Spinal cord (tissue), 10 donors: ENCODE results near the gene CAPG. TPM values are rescaled to one million over a fixed set of nuclear protein-coding genes. Genes with fewer than 3 reads are reported as not detected.
"Not testable (repeated sequence)": the region's sequence is repeated elsewhere in the genome, so short reads cannot be mapped to it uniquely, and the experiment has no call there.

Experiments used
- DNase-seq, 6 donors: peaks; one replicate each; pipeline versions ENCODE4 v3.0.0 to v3.0.0-alpha.2; 2013 to 2015; ENCODE audit warnings: low spot score in 6 of 6, low read depth in 4 of 6
- H3K27ac ChIP-seq: one replicate; pipeline ENCODE4 v1.5.1; 2013; ENCODE audit warnings: low read depth, low read length, control low read depth
- H3K27me3 ChIP-seq: one replicate; pipeline ENCODE4 v1.6.1; 2013; ENCODE audit warnings: low read length; ENCODE audit not compliant: control insufficient read depth, insufficient read depth
- H3K36me3 ChIP-seq: one replicate; pipeline ENCODE4 v1.6.1; 2013; ENCODE audit warnings: low read length; ENCODE audit not compliant: control insufficient read depth, insufficient read depth
- H3K4me1 ChIP-seq: one replicate; pipeline ENCODE4 v1.6.1; 2013; ENCODE audit warnings: low read length; ENCODE audit not compliant: control insufficient read depth, insufficient read depth
- H3K4me3 ChIP-seq: one replicate; pipeline ENCODE4 v1.5.1; 2013; ENCODE audit warnings: low read depth, low read length, control low read depth
- H3K9me3 ChIP-seq: one replicate; pipeline ENCODE4 v1.6.1; 2013; ENCODE audit warnings: low read length; ENCODE audit not compliant: control insufficient read depth, insufficient read depth
- WGBS: methylation state at CpG from one replicate; pipeline ENCODE4 v1.1.5; 2013; ENCODE audit warnings: missing lambda C conversion rate; ENCODE audit not compliant: insufficient coverage; 5-methylcytosine and 5-hydroxymethylcytosine counted together
- polyA plus RNA-seq, 2 donors: library from polyadenylated mRNA; unstranded; fragments of 120-200 nt; gene quantifications; one replicate each; pipeline ENCODE4 v1.2.1, GENCODE V29; 2013; ENCODE audit not compliant: insufficient read length in 2 of 2
- total RNA-seq, 2 donors: library from RNA; depleted of rRNA in 1 of 2; stranded (reverse); fragments of 120-200 nt in 1 of 2; fragments of >200 nt in 1 of 2; gene quantifications; one replicate each; pipeline versions ENCODE4 v1.2.3 to v1.2.4, GENCODE V29; 2013 to 2014
- donor health status: healthy.

CAPG gene
- total and polyA plus RNA-seq, 4 donors: 20.2 to 41.3 (median 26.7) TPM

DNA sequence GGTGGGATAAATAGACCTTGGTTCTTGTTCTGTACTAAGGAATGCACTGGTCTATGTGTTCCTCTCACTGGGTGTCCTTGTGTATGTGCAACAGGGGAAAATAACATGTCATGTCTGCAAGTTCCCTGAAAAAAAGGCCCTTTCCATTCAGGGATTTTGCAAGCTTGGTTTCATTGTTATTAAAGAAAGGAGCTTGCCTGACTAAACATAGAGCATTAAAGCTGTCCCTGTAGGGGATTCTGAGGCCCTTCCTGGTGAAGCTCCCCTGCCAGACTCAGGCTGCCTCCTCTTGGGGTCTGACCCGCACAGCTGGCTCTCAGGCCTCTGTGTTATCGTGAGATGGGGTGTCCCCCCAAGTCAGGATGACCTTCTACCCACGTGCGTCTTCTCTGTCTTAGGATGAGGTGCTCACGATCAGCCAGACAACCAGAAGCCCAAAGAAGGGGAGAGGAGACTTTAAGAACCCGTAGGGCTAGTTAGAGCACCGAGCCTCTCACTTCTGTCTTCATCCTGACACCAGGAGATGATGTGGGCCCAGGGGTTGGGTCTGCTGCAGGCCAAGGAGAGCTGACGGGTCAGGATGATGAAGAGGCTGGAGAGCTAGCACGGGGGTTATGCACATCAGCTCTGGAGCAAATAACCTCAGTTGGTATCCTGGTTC lies 21.2 kb downstream of the CAPG start:
- 79% methylated on average over 9 of the region's 9 CpGs for WGBS
- no peak overlapping the region for H3K27ac ChIP-seq
- H3K36me3 ChIP-seq: peaks cover 47% of the 10 kb centered on the region
- H3K4me3 ChIP-seq: no peak overlapping the region
- H3K9me3 ChIP-seq: no peaks in the 10 kb centered on the region
- no peaks in the 10 kb centered on the region for H3K27me3 ChIP-seq
- peaks cover 3% of the 10 kb centered on the region for H3K4me1 ChIP-seq
- no peak for DNase-seq

DNA sequence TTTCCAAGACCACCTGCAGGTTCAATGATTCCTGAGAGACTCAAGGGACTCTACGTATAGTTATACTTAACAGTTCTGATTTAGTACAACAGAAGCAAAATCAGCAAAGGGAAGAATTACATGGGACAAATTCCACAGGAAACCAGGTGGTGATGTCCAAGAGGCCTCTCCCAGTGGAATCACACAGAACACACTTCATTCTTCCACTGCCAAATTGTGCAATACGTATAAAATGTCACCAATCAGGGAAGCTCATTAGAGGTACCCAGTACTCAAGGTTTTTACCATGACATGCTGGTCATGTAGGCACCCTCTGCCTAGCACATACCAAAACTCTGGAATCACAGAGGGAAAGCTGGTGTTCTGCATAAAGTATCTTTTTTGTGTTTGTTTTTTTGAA lies 22.4 kb downstream of the CAPG start:
- Histone ChIP-seq H3K4me1 (no peaks in the 10 kb centered on the region), H3K27ac (no peak overlapping the region), H3K4me3 (no peak overlapping the region), H3K36me3 (peaks cover 49% of the 10 kb centered on the region), H3K27me3 (no peaks in the 10 kb centered on the region), H3K9me3 (no peaks in the 10 kb centered on the region)
- no peak for DNase-seq
- 100% methylated on average over 1 of the region's 2 CpGs for WGBS

DNA sequence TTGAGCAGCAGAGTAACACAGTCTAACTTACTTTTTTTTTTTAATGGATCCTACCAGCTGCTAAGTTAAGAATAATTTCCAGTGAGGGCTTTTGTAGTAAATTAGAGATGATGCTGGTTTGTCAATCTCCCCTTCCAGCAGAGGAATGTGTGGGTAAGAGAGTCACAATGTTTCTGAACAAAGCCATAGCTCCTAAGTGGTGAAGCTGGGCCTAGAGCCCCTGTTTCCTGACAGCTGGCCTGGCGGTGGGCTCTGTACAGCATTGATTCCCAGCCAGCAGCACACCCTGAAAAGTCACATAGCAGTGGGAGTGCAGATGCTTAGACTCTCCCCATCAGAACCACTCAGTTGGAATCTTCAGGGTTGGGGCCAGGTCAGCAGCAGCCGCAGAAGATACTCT lies 24.4 kb downstream of the CAPG start:
- peaks cover 40% of the 10 kb centered on the region for H3K36me3 ChIP-seq
- H3K27me3 ChIP-seq: no peaks in the 10 kb centered on the region
- H3K9me3 ChIP-seq: no peaks in the 10 kb centered on the region
- no peak for DNase-seq
- no peaks in the 10 kb centered on the region for H3K4me1 ChIP-seq
- 65% methylated on average over 2 of the region's 2 CpGs for WGBS
- H3K27ac ChIP-seq: no peak overlapping the region
- H3K4me3 ChIP-seq: no peak overlapping the region

DNA sequence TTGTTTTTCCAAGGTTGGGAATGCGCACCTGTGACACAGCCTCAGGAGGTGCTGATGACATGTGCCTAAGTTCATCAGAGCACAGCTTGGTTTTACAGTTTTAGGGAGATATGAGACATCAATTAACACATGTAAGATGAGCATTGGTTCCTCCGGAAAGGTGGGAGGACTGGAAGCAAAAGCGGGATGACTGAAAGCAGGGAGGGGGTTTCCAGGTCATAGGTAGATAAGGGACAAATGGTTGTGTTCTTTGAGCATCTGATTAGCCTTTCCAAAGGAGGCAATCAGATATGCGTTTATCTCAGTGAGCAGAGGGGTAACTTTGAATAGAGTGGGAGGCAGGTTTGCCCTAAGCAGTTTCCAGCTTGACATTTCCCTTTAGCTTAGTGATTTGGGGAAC lies 26.3 kb downstream of the CAPG start:
- 90% methylated on average over 4 of the region's 4 CpGs for WGBS
- no peak for DNase-seq
- H3K36me3 ChIP-seq: peaks cover 32% of the 10 kb centered on the region

DNA sequence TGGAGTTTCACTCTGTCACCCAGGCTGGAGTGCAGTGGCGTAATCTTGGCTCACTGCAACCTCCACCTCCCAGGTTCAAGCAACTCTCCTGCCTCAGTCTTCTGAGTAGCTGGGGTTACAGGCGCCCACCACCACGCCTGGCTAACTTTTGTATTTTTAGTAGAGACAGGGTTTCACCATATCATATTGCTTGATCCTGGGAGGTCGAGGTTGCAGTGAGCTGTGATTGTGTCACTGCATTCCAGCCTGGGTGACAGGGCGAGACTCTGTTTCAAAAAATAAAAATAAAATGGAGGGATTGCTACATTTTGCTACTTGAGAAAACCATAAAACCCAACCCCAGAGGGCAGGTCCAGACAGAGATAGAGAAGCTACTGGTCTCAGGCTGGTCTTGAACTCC lies 27.0 kb downstream of the CAPG start:
- H3K27ac ChIP-seq, H3K4me1 ChIP-seq, H3K27me3 ChIP-seq, H3K4me3 ChIP-seq, DNase-seq, H3K9me3 ChIP-seq: not testable (repeated sequence)
- no CpG with 5 or more reads among the region's 5 CpGs for WGBS
- H3K36me3 ChIP-seq: peaks cover 32% of the 10 kb centered on the region

More for the DNA sequence above, 26.3 kb downstream of the CAPG start:
- Histone ChIP-seq H3K4me3 (no peak overlapping the region), H3K27ac (no peak overlapping the region), H3K9me3 (no peaks in the 10 kb centered on the region), H3K4me1 (no peaks in the 10 kb centered on the region), H3K27me3 (no peaks in the 10 kb centered on the region)

DNA sequence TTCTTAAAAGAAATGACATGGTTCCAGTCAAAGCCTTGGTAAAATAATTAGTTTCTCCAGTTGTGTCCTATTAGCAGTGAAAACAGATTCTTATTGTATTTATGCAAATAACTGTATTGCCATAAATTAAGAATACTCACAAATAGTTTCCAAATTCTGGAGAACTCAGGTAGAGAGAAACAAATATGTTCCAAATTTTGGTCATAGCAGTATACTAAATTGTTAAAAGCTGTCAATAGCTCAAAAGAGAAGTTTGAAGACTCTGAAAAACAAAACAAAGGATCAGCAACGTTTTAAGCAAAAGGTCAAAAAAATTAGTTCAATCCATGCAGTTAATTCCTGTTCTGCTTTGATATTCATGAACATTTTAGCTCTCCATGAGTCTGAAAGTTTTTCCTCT lies 30.1 kb downstream of the CAPG start:
- Histone ChIP-seq H3K27me3 (no peaks in the 10 kb centered on the region), H3K9me3 (no peaks in the 10 kb centered on the region), H3K4me1 (no peaks in the 10 kb centered on the region), H3K27ac (no peak overlapping the region), H3K36me3 (peaks cover 36% of the 10 kb centered on the region), H3K4me3 (no peak overlapping the region)
- WGBS: 89% methylated on average over 1 of the region's 1 CpG
- DNase-seq: no peak

DNA sequence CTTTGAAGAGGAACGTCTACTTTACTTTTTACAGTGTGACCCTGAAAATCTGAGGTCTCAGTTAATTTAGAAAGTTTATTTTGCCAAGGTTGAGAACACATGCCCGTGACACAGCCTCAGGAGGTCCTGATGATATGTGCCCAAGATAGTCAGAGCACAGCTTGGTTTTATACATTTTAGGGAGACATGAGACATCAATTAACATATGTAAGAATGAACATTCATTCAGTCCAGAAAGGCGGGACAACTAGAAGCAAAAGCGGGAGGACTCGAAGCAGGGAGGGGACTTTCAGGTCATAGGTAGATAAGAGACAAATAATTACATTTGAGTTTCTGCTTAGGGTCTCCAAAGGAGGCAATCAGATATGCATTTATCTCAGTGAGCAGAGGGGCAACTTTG lies 31.9 kb downstream of the CAPG start:
- WGBS: no CpG with 5 or more reads among the region's 5 CpGs
- Histone ChIP-seq H3K27ac (no peak overlapping the region), H3K27me3 (no peaks in the 10 kb centered on the region), H3K4me1 (no peaks in the 10 kb centered on the region), H3K36me3 (peaks cover 34% of the 10 kb centered on the region), H3K9me3 (no peaks in the 10 kb centered on the region), H3K4me3 (no peak overlapping the region)
- DNase-seq: no peak

DNA sequence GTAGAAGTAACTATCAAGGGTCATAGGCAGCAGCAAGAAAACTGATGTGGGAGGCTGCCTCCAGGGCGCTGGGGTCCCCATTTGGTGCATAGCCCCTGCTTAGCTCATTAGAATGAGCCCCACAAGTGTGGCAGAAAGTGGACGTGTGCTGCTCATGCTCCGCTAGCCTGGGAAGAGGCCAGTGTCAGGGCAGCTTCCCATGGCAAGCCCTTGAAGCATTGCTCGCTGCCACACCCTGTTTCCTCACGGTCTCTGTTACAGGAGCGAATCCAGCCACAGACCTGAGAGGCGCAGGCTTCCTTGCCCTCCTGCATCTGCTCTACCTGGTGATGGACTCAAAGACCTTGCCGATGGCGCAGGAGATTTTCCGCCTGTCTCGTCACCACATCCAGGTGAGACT lies 33.1 kb downstream of the CAPG start:
- WGBS: 92% methylated on average over 11 of the region's 11 CpGs
- DNase-seq: no peak
- no peaks in the 10 kb centered on the region for H3K4me1 ChIP-seq
- no peaks in the 10 kb centered on the region for H3K27me3 ChIP-seq
- H3K9me3 ChIP-seq: no peaks in the 10 kb centered on the region
- H3K27ac ChIP-seq: no peak overlapping the region
- H3K4me3 ChIP-seq: no peak overlapping the region
- peaks cover 32% of the 10 kb centered on the region for H3K36me3 ChIP-seq

DNA sequence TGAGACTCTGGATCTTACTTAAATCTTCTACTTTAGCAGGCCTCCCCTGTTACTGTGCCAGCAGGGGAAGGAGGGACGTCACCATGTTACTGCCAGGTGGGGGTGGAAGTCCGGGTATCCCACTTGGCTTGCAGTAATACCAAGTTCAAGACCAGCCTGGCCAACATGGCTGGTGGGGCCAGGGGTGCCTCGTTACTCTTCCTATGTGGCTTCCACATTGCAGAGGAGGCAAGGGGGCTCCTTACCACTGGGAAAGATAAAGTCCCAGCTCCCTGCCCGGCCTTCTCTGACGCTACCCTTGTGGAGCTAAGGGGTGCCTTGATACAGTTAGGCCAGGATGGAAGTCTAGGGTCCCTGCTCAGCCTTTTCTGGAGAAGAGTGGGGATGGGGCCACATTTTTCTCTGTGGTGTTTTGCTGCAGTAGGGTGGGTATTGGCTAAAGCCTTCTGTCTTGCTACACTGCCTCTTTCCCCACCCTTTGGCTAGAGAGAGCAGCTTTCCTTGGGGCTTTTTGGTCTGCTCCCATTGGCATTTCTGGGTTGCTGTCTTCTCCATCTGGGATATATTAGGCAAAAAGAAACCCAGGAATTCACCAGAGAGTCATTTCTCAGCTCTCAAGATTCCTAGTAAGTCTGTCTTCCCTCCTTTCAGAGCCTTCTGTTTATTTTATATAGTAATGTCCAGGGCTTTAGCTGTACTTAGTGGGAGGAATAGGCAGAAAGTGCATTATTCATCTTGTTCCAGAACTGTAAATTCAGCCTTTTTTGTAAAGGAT lies 33.7 kb downstream of the CAPG start:
- no peaks in the 10 kb centered on the region for H3K27me3 ChIP-seq
- H3K36me3 ChIP-seq: peaks cover 31% of the 10 kb centered on the region
- no peak overlapping the region for H3K27ac ChIP-seq
- no peak for DNase-seq
- H3K9me3 ChIP-seq: no peaks in the 10 kb centered on the region
- no peak overlapping the region for H3K4me3 ChIP-seq
- WGBS: 93% methylated on average over 4 of the region's 5 CpGs
- no peaks in the 10 kb centered on the region for H3K4me1 ChIP-seq

DNA sequence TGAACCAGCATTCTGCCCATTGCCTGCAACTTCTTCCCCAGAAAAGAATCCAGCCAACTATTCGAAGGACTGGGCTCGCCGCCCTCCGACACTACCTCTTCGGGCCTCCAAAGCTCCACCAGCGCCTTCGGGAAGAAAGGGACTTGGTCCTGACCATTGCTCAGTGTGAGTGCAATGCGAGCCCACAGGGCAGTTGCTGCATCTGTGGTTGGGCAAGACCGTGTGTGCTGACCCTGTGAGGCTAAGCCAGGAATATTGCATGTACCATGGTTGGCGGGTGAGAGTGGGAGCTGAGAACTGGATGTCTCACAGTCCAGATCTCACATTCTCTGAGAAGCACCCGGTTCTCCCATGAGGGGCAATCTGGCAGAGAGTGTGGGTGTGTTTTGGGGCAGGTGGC lies 39.1 kb downstream of the CAPG start:
- no peaks in the 10 kb centered on the region for H3K27me3 ChIP-seq
- no peak overlapping the region for H3K27ac ChIP-seq
- 97% methylated on average over 11 of the region's 11 CpGs for WGBS
- H3K36me3 ChIP-seq: peaks cover 25% of the 10 kb centered on the region
- H3K4me3 ChIP-seq: no peak overlapping the region
- H3K4me1 ChIP-seq: no peaks in the 10 kb centered on the region
- DNase-seq: no peak
- no peaks in the 10 kb centered on the region for H3K9me3 ChIP-seq
